Vagina (tissue), 2 donors: Measurements from ENCODE around the gene TSPAN9. TPM values are rescaled to one million over a fixed set of nuclear protein-coding genes. Genes with fewer than 3 reads are reported as not detected.

Experiments used
- DNase-seq, 2 donors: peaks; one replicate each; pipeline ENCODE4 v3.0.0-alpha.2; 2017; ENCODE audit errors: extremely low spot score in 2 of 2
- H3K27ac ChIP-seq: fragments of 200-600 bp; sonication (generic); one replicate; pipeline ENCODE4 v1.5.1; 2019
- H3K27me3 ChIP-seq: fragments of 200-600 bp; sonication (generic); one replicate; pipeline ENCODE4 v1.5.1; 2019
- H3K36me3 ChIP-seq, 2 donors: fragments of 200-600 bp; sonication (generic); one replicate each; pipeline ENCODE4 v1.5.1; 2017 to 2019
- H3K4me1 ChIP-seq: fragments of 200-600 bp; sonication (generic); one replicate; pipeline ENCODE4 v1.5.1; 2019
- H3K4me3 ChIP-seq, 2 donors: fragments of 200-600 bp; sonication (generic); 1 replicate in 1 of 2; 2 replicates in 1 of 2; pipeline ENCODE4 v1.5.1; 2016 to 2019
- H3K9me3 ChIP-seq: fragments of 200-600 bp; sonication (generic); one replicate; pipeline ENCODE4 v1.5.1; 2019
- CTCF ChIP-seq, 3 experiments: fragments of 450-650 bp in 2 of 3; fragments of 200-600 bp in 1 of 3; sonication (generic) in 1 of 3; IDR thresholded peaks; one replicate each; pipeline ENCODE4 v1.5.1; 2017 to 2019; ENCODE audit warnings: antibody characterized with exemption in 3 of 3, mild to moderate bottlenecking in 2 of 3, moderate library complexity in 2 of 3
- POLR2A ChIP-seq, 2 donors: fragments of 450-650 bp; IDR thresholded peaks; one replicate each; pipeline ENCODE4 v1.6.1; 2017; ENCODE audit warnings: antibody characterized with exemption in 2 of 2, mild to moderate bottlenecking in 2 of 2, moderate library complexity in 2 of 2
- POLR2AphosphoS5 ChIP-seq, 2 donors: sonication (generic); formaldehyde crosslinking; IDR thresholded peaks; one replicate each; pipeline ENCODE4 v1.9.0; 2017; ENCODE audit warnings: antibody characterized with exemption in 2 of 2, mild to moderate bottlenecking in 2 of 2, low read depth in 1 of 2; ENCODE audit not compliant: insufficient read depth in 1 of 2
- intact Hi-C: fragments of 100-400 bp; cut with DNase I; formaldehyde crosslinking; loops from one replicate; pipeline ENCODE4 v1.15.1; 2023
- total RNA-seq: library from RNA; depleted of rRNA; stranded (reverse); fragments of >200 nt; gene quantifications from one replicate; pipeline ENCODE4 v1.2.3, GENCODE V29; 2016

Gene TSPAN9
- total RNA-seq, 1 donor from 2014 or later: 32.2 TPM

DNA sequence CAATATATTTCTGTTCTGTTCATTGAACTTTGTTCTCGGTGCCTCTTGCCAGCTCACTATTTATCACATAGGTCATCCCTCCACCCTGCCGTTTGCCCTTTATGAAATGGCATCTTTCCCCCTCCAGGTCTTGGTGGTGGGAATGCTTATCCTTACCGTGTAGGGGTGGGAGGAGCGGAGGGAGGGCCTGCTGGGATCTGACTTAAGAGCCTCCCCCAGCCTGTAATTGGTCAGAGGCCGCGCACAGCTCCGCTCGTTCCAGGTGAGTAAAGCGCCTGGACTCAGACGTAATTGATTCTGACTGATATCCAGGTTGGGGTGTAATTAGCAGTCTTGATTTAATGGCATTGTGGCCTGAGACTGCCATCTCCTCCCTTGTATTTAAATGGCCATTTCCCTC, 185.3 kb downstream of the TSPAN9 start:
- DNase-seq: no peak
- TF ChIP-seq CTCF (IDR thresholded peaks at IDR 0.05) (no peak), POLR2A (IDR thresholded peaks at IDR 0.05) (no peak), POLR2AphosphoS5 (IDR thresholded peaks at IDR 0.05; ENCODE audit: insufficient read depth in 1 of 2, low read depth in 1 of 2) (no peak)
- H3K36me3 ChIP-seq: no peaks in the 10 kb centered on the region
- no peak overlapping the region for H3K4me3 ChIP-seq
- H3K27me3 ChIP-seq: no peaks in the 10 kb centered on the region
- H3K27ac ChIP-seq: no peak overlapping the region
- intact Hi-C loops: loop anchor here (5.0 kb wide), 1 partner anchor 35 kb away; no protein-coding TSS in a partner anchor
- no peaks in the 10 kb centered on the region for H3K9me3 ChIP-seq
- H3K4me1 ChIP-seq: peaks cover 11% of the 10 kb centered on the region

- TF ChIP-seq POLR2A (IDR thresholded peaks at IDR 0.05): no peak
- no peak for TF ChIP-seq CTCF (IDR thresholded peaks at IDR 0.05)
- TF ChIP-seq POLR2AphosphoS5 (IDR thresholded peaks at IDR 0.05; ENCODE audit: insufficient read depth in 1 of 2, low read depth in 1 of 2): no peak
- no peaks in the 10 kb centered on the region for H3K36me3 ChIP-seq
- intact Hi-C loops: loop anchor here (5.0 kb wide), 1 partner anchor 36 kb away; no protein-coding TSS in a partner anchor
- H3K4me1 ChIP-seq: peaks cover 11% of the 10 kb centered on the region
- H3K27ac ChIP-seq: no peak overlapping the region
- no peaks in the 10 kb centered on the region for H3K27me3 ChIP-seq
- H3K4me3 ChIP-seq: no peak overlapping the region
- no peaks in the 10 kb centered on the region for H3K9me3 ChIP-seq
- no peak for DNase-seq
Measured at GRCh38 chr12:3263282-3263681, 186.1 kb downstream of the TSPAN9 start.

DNA sequence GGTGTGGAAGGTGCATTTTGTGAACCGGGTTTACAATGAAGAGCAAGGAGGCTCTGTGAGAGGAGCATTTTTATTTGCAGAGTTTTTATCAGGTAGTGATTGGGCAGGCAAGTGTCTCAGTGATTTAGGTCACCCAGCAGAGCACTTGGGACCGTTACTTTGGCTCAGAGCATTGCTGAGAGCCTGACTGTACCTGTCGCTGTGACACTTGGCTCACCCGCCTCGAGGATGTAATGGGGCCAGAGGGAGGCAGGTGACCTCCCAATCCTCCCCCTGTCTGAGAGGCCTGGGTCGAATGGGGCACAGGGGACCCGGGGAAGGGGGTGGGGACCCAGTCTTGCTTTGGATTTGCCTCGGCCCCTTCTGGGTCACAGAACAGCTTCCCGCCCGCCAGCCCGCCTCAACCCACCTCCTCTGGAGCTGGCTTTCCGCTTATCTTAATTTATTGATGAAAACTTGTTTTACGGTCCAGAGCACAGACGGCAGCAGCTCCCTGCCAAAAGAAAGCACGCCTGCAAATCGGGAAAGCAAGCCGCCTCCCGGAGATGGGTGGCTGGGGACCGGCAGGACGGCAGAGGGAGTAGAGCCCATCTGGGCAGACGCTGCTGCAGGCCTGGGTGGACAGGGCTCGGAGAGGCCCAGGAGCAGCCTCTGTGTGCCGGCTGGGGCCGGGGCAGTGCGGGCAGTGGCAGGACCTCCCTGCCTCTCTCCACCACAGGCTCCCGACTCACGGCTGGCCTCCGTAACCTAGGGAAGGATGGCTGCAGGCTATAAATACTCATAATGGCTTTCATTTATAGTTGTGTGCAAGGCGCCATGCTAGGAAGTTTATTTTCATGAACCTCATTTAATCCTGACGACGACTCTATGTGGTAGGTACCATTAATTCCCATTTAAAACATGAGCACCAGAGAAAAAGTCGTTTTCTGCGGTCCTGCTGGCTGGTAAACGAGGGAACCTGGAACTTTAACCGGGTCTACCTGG, 187.1 kb downstream of the TSPAN9 start:
- no peak overlapping the region for H3K4me3 ChIP-seq
- no peaks in the 10 kb centered on the region for H3K9me3 ChIP-seq
- intact Hi-C loops: loop anchor here (5.0 kb wide), 1 partner anchor 37 kb away; no protein-coding TSS in a partner anchor
- no peak for DNase-seq
- H3K36me3 ChIP-seq: no peaks in the 10 kb centered on the region
- H3K27me3 ChIP-seq: no peaks in the 10 kb centered on the region
- peaks cover 11% of the 10 kb centered on the region for H3K4me1 ChIP-seq
- TF ChIP-seq POLR2AphosphoS5 (IDR thresholded peaks at IDR 0.05; ENCODE audit: insufficient read depth in 1 of 2, low read depth in 1 of 2) (no peak), CTCF (IDR thresholded peaks at IDR 0.05) (no peak), POLR2A (IDR thresholded peaks at IDR 0.05) (no peak)
- H3K27ac ChIP-seq: no peak overlapping the region

GRCh38 chr12:3265406-3265805, 188.2 kb downstream of the TSPAN9 start:
- TF ChIP-seq CTCF (IDR thresholded peaks at IDR 0.05): no peak
- TF ChIP-seq POLR2A (IDR thresholded peaks at IDR 0.05): no peak
- no peak for TF ChIP-seq POLR2AphosphoS5 (IDR thresholded peaks at IDR 0.05; ENCODE audit: insufficient read depth in 1 of 2, low read depth in 1 of 2)
- DNase-seq: no peak
- Histone ChIP-seq H3K27me3 (no peaks in the 10 kb centered on the region), H3K4me1 (peaks cover 11% of the 10 kb centered on the region), H3K36me3 (no peaks in the 10 kb centered on the region), H3K4me3 (no peak overlapping the region), H3K27ac (no peak overlapping the region), H3K9me3 (no peaks in the 10 kb centered on the region)
- intact Hi-C loops: no loop called here

- Histone ChIP-seq H3K27me3 (no peaks in the 10 kb centered on the region), H3K36me3 (no peaks in the 10 kb centered on the region), H3K4me3 (no peak overlapping the region), H3K9me3 (no peaks in the 10 kb centered on the region), H3K4me1 (peaks cover 8% of the 10 kb centered on the region), H3K27ac (no peak overlapping the region)
- intact Hi-C loops: no loop called here
- DNase-seq: no peak
- no peak for TF ChIP-seq POLR2AphosphoS5 (IDR thresholded peaks at IDR 0.05; ENCODE audit: insufficient read depth in 1 of 2, low read depth in 1 of 2)
- TF ChIP-seq POLR2A (IDR thresholded peaks at IDR 0.05): no peak
Measured at GRCh38 chr12:3266638-3267037, 189.5 kb downstream of the TSPAN9 start.
